Tibial nerve (tissue), 4 donors: ENCODE measurements around the gene LRWD1.

ENCODE experiments used
- CTCF ChIP-seq, 5 experiments: fragments of 200-600 bp in 3 of 5; fragments of 450-650 bp in 2 of 5; sonication (generic) in 3 of 5; IDR thresholded peaks; one replicate each; pipeline ENCODE4 v1.5.1; 2016 to 2019; ENCODE audit warnings: antibody characterized with exemption in 5 of 5, mild to moderate bottlenecking in 3 of 5, moderate library complexity in 2 of 5
- EP300 ChIP-seq, 2 donors: sonication (generic); formaldehyde crosslinking; IDR thresholded peaks; one replicate each; pipeline ENCODE4 v1.6.1; 2017; ENCODE audit warnings: antibody characterized with exemption in 2 of 2, mild to moderate bottlenecking in 1 of 2
- POLR2A ChIP-seq, 2 donors: fragments of 450-650 bp; IDR thresholded peaks; one replicate each; pipeline ENCODE4 v1.6.1; 2017; ENCODE audit warnings: antibody characterized with exemption in 2 of 2, mild to moderate bottlenecking in 2 of 2, moderate library complexity in 2 of 2

- TF ChIP-seq CTCF (IDR thresholded peaks at IDR 0.05) (no peak), POLR2A (IDR thresholded peaks at IDR 0.05) (no peak), EP300 (IDR thresholded peaks at IDR 0.05) (no peak)
Measured at GRCh38 chr7:102454468-102454867, 10.3 kb upstream of the LRWD1 start.
